SK-N-MC (cell line): Measurements from ENCODE around the gene TMPRSS12.
"Not testable (repeated sequence)": the region's sequence is repeated elsewhere in the genome, so short reads cannot be mapped to it uniquely, and the experiment has no call there.

ENCODE experiments used
- DNase-seq: peaks from one replicate; pipeline ENCODE4 v3.0.0-alpha.2; 2011; ENCODE audit warnings: low read depth, low spot score
- H3K27ac ChIP-seq: fragments of 200-600 bp; sonication (generic); 2 replicates; pipeline ENCODE4 v1.5.1; 2016; ENCODE audit warnings: mixed run types
- H3K36me3 ChIP-seq: fragments of 200-600 bp; sonication (generic); 2 replicates; pipeline ENCODE4 v1.6.1; 2017; ENCODE audit warnings: antibody characterized with exemption, low read length, mixed read lengths; ENCODE audit not compliant: insufficient read depth
- H3K4me3 ChIP-seq: fragments of 200-600 bp; sonication (generic); 2 replicates; pipeline ENCODE4 v1.5.1; 2016
- H3K9ac ChIP-seq: fragments of 200-600 bp; sonication (generic); 2 replicates; pipeline ENCODE4 v1.8.0; 2017; ENCODE audit warnings: mixed run types, mixed read lengths; ENCODE audit not compliant: insufficient read length
- H3K9me3 ChIP-seq: fragments of 200-600 bp; sonication (generic); 2 replicates; pipeline ENCODE4 v1.6.1; 2017; ENCODE audit warnings: low read depth, mild to moderate bottlenecking, antibody characterized with exemption, low read length, moderate library complexity, mixed read lengths
- EZH2 ChIP-seq: fragments of 200-600 bp; sonication (generic); IDR thresholded peaks from one replicate; pipeline ENCODE4 v1.6.1; 2017; ENCODE audit warnings: antibody characterized with exemption
- FOXP2 ChIP-seq: optimal IDR thresholded peaks from 2 replicates; pipeline ENCODE3; 2011; ENCODE audit warnings: mild to moderate bottlenecking, moderate library complexity; ENCODE audit not compliant: insufficient read depth; ENCODE audit errors: extremely low read length, control extremely low read depth
- POLR2AphosphoS5 ChIP-seq: IDR thresholded peaks from 2 replicates; pipeline ENCODE4 v1.6.1; 2012; ENCODE audit warnings: mild to moderate bottlenecking, low read depth, low read length, borderline replicate concordance

TMPRSS12 gene

DNA sequence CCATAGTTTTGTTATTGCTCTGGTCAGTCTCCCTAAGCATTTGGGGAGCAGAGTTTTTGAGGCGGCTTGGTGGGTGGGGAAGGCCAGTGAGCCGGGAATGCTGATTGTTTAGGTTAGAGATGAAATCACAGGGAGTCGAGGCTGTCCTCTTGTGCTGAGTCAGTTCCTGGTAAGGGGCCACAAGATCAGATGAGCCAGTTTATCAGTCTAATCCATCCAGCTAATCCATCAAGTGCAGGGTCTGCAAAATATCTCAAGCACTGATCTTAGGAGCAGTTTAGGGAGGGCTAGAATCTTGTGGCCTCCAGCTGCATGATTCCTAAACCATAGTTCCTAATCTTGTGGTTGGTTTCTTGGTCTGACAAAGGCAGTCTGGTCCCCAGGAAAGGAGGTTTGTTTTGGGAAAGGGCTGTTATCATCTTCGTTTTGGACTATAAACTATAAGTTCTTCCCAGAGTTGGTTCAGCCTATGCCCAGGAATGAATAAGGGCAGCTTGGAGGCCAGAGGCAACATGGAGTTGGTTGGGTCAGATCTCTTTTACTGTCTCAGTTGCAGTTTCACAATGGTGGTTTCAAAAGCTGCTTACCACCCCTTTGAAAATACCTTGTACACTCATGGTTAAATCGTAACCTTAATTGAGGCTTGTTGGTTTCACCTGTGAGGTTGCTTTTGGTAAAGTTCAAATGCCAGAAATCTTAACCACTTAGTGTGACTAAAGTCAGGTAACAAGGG, 76.0 kb downstream of the TMPRSS12 start:
- Histone ChIP-seq H3K27ac (no peak overlapping the region), H3K36me3 (no peaks in the 10 kb centered on the region), H3K9ac (no peak overlapping the region), H3K4me3 (no peak overlapping the region), H3K9me3 (peaks cover 13% of the 10 kb centered on the region; the same call in 1 of the 2 replicates)
- DNase-seq = no peak
- TF ChIP-seq EZH2 = no peak
- TF ChIP-seq POLR2AphosphoS5 = no peak
- no peak for TF ChIP-seq FOXP2

DNA sequence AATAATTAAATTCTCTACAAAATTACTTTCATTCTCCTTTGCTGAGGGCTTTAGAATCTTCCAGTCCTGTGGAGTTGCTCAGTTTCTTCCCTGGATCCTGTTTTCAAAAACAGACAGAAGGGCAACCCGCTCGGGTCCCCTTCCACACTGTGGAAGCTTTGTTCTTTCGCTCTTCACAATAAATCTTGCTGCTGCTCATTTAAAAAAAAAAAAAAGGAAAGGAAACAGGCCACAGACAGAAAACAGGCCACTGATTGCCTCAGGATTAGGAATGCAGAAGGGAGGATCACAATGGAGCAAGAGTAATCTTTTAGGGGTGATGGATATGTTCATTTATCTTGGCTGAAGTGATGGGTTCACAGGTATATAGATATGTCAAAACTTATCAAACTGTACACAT, 80.1 kb downstream of the TMPRSS12 start:
- no peak overlapping the region for H3K4me3 ChIP-seq
- H3K36me3 ChIP-seq = no peaks in the 10 kb centered on the region
- H3K27ac ChIP-seq = peak overlapping the region; percentile 30; the same call in 1 of the 2 replicates
- 0 out of 2 replicates have a peak, but pooled peaks cover 3% of the 10 kb centered on the region for H3K9me3 ChIP-seq
- TF ChIP-seq POLR2AphosphoS5 (no peak), EZH2 (no peak), FOXP2 (no peak)
- no peak overlapping the region for H3K9ac ChIP-seq
- DNase-seq = no peak

DNA sequence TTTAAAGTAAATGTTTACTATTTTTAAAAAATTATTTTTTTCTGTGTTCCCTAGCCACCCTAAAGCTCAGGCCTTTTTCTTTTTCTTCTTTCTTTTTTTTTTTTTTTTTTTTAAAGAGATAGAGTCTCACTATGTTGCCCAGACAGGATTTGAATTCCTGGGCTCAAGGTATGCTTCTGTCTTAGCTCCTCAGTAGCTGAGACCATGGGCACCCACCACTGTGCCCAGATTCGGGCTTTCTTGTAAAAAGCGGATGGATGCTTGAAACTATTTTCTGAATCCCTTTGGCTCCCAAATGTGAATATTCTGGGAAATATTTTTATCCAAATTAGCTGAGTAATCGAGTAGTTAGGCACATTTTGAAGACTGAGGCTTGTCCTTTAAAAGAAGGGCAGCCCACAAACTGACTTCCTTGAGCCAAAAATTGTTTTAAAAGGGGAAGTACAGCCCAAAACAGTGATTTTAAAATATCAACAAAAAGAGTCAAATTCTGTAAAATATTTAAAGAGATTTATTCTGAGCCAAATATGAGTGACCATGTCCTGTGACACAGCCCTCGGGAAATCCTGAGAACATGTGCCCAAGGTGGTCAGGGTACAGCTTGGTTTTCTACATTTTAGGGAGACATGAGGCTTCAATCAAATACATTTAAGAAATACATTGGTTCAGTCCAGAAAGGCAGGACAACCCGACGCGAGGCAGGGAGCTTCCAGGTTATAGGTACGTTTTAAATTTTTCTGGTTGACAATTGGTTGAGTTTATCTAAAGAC, 80.8 kb downstream of the TMPRSS12 start:
- DNase-seq = no peak
- H3K27ac ChIP-seq = peak overlapping the region; percentile 79; the same call in 1 of the 2 replicates

DNA sequence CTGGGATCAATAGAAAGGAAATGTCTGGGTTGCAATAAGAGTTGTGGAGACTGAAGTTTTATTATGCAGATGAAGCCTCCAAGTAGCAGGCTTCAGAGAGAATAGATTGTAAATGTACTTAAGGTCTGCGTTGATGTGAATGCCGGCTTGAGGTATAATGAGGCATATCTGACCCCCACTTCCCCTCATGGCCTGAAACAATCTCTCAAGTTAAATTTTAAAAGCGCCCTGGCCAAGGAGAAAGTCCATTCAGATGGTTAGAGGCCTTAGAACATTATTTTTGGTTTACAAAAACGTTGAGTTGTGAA, 81.4 kb downstream of the TMPRSS12 start:
- Histone ChIP-seq H3K36me3 (no peaks in the 10 kb centered on the region), H3K9me3 (0 out of 2 replicates have a peak, but pooled peaks cover 3% of the 10 kb centered on the region), H3K9ac (peak overlapping the region; percentile 46), H3K27ac (peak overlapping the region; percentile 79), H3K4me3 (peak overlapping the region; percentile 77)
- TF ChIP-seq FOXP2 (no peak), EZH2 (no peak), POLR2AphosphoS5 (no peak)
- DNase-seq = no peak

More for the DNA sequence above, 80.8 kb downstream of the TMPRSS12 start:
- Histone ChIP-seq H3K9me3 (0 out of 2 replicates have a peak, but pooled peaks cover 3% of the 10 kb centered on the region), H3K4me3 (peak overlapping the region; percentile 77), H3K9ac (no peak overlapping the region), H3K36me3 (no peaks in the 10 kb centered on the region)
- TF ChIP-seq POLR2AphosphoS5 (no peak), EZH2 (no peak), FOXP2 (no peak)

DNA sequence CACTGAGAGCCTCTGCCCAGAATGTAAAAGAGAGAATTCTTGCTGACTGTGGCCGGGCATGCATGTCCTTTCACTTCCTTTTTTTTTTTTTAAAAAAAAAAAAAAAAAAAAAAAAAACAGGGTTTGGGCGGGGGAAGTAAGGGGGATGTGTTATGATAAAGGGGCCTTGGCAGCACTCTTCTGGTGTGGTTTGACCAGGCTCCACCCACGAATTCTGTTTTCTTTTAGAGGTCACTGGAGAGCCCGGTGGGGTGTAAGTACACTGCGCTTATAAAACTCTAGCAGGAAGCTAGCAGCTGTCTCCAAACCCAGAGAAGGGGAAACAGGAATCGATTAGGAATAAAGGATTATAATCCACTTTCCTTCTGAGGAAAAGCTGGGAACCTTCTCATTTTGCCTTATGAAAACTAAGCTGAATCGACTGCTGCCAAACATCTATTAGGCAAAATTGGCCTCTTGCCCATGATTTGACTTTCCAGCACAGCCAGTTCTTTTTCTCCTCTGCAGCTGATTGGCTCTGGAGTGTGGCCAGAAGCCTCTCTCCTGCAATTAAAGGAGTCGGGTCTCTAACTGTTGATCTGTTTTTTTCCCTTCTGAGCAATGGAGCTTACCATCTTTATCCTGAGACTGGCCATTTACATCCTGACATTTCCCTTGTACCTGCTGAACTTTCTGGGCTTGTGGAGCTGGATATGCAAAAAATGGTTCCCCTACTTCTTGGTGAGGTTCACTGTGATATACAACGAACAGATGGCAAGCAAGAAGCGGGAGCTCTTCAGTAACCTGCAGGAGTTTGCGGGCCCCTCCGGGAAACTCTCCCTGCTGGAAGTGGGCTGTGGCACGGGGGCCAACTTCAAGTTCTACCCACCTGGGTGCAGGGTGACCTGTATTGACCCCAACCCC, 82.0 kb downstream of the TMPRSS12 start:
- TF ChIP-seq EZH2 = no peak
- TF ChIP-seq POLR2AphosphoS5 = peak; percentile 54
- Histone ChIP-seq H3K9me3 (0 out of 2 replicates have a peak, but pooled peaks cover 3% of the 10 kb centered on the region), H3K9ac (peak overlapping the region; percentile 46), H3K4me3 (peak overlapping the region; percentile 77), H3K27ac (peak overlapping the region; percentile 79), H3K36me3 (no peaks in the 10 kb centered on the region)
- no peak for DNase-seq

DNA sequence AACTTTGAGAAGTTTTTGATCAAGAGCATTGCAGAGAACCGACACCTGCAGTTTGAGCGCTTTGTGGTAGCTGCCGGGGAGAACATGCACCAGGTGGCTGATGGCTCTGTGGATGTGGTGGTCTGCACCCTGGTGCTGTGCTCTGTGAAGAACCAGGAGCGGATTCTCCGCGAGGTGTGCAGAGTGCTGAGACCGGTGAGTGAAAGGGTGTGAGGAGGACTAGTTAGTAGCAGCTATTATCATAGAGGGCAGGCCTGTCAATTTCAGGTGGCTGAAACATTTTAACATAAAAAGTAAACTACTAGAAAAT, 82.6 kb downstream of the TMPRSS12 start:
- Histone ChIP-seq H3K9ac (peak overlapping the region; percentile 39), H3K9me3 (0 out of 2 replicates have a peak, but pooled peaks cover 3% of the 10 kb centered on the region), H3K27ac (no peak overlapping the region; the same call in 1 of the 2 replicates), H3K36me3 (no peaks in the 10 kb centered on the region), H3K4me3 (peak overlapping the region; percentile 77)
- TF ChIP-seq EZH2 (no peak), FOXP2 (no peak), POLR2AphosphoS5 (no peak)
- DNase-seq = no peak

DNA sequence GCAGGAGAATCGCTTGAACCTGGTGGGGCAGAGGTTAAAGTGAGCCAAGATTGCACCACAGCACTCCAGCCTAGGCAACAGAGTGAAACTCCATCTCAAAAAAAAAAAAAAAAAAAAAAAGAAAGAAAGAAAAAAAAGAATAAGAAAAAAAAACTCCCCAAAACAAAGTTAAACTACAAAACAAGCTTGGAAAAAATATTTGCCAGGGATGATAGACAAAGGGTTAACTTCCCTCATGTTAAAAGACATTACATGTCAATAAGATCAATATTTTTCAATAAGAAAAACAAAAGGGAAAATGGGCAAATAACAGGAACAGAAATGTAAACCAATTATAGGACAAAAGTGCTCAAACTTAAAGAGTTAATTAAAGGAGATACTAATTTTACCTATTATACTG, 83.2 kb downstream of the TMPRSS12 start:
- DNase-seq = no peak
- TF ChIP-seq POLR2AphosphoS5 (no peak), EZH2 (no peak), FOXP2 (no peak)
- H3K36me3 ChIP-seq = 0 out of 2 replicates have a peak, but pooled peaks cover 3% of the 10 kb centered on the region
- no peak overlapping the region for H3K27ac ChIP-seq
- H3K4me3 ChIP-seq = peak overlapping the region; percentile 77
- peak overlapping the region; percentile 39 for H3K9ac ChIP-seq
- 0 out of 2 replicates have a peak, but pooled peaks cover 3% of the 10 kb centered on the region for H3K9me3 ChIP-seq

DNA sequence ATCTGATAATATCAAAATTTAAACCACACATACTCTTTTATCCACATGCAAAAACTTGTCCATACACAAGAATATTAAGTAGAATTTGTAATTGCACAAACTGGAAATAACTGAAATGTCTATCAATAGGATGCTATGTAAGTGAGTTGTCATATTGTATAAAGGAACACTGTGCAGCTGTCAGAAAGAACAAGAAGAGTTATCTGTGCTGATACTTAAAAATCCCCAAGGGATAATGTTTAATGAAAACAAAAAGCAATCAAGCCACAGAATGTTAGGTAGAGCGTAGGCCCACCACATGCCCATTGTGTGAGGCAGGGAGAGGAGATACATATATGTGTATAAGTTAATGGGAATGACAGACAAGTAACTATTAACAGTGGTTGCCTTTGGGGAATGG, 83.7 kb downstream of the TMPRSS12 start:
- no peak for DNase-seq
- H3K9ac ChIP-seq = peak overlapping the region; percentile 14
- peak overlapping the region; percentile 77 for H3K4me3 ChIP-seq
- H3K9me3 ChIP-seq = 0 out of 2 replicates have a peak, but pooled peaks cover 2% of the 10 kb centered on the region
- H3K36me3 ChIP-seq = 0 out of 2 replicates have a peak, but pooled peaks cover 5% of the 10 kb centered on the region
- TF ChIP-seq POLR2AphosphoS5 (no peak), EZH2 (no peak)
- H3K27ac ChIP-seq = no peak overlapping the region

DNA sequence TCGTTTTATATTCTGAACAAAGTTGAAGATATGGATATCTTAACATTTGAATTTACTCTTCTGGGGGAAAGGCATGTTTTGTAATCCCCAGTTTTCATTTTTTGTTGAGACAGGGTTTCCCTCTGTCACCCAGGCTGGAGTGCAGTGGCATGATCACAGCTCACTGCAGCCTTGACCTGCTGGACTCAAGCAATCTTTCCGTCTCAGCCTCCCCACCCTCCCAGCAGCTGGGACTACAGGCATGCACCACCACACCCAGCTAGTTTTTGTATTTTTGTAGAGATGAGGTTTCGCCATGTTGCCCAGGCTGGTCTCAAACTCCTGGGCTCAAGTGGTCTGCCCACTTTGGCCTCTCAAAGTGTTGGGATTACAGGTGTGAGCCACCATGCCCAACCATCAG, 84.2 kb downstream of the TMPRSS12 start:
- peak overlapping the region; percentile 77 for H3K4me3 ChIP-seq
- H3K27ac ChIP-seq = 0 out of 2 replicates have a peak overlapping the region, but pooled peaks have one; percentile 51
- H3K9me3 ChIP-seq, DNase-seq, H3K9ac ChIP-seq, H3K36me3 ChIP-seq: not testable (repeated sequence)
